Stimulated activated CD8-positive, alpha-beta memory T cell treated with anti-CD3 and anti-CD28 coated beads, Interleukin-7, amount 100 ng/mL, for 4 hours (primary cell): ENCODE results near the gene COL23A1.
A peak's percentile ranks its signal among the peaks of the same experiment; 100 is the strongest.

Experiments used
- DNase-seq, 2 donors: peaks; one replicate each; pipeline ENCODE4 v3.0.0-alpha.2; 2020; ENCODE audit warnings: low read depth in 2 of 2

Gene COL23A1

GRCh38 chr5:178590141-178590923 is at the start of gene COL23A1:
COL23A1 (minus strand) TSS chr5:178590393.
- DNase-seq, result peak in 1 of 2 donors; percentile 47

GRCh38 chr5:178637356-178638074 is 47.3 kb upstream of the COL23A1 start:
- DNase-seq, result no peak

GRCh38 chr5:178632285-178632684 is 42.1 kb upstream of the COL23A1 start:
- DNase-seq, result no peak

- no peak for DNase-seq
Measured at GRCh38 chr5:178630951-178631350, 40.8 kb upstream of the COL23A1 start.

GRCh38 chr5:178630475-178630930 is 40.3 kb upstream of the COL23A1 start:
- DNase-seq, result no peak

GRCh38 chr5:178627259-178627598 is 37.0 kb upstream of the COL23A1 start:
- no peak for DNase-seq

GRCh38 chr5:178626484-178627258 is 36.5 kb upstream of the COL23A1 start, which contains the start of gene CLK4:
CLK4 (minus strand) TSS chr5:178627050; CDS start chr5:178623416, 3,634 bp downstream.
- peak; percentile 92 to 94 for DNase-seq

- DNase-seq, result no peak
Measured at GRCh38 chr5:178625679-178626483, 35.7 kb upstream of the COL23A1 start.

GRCh38 chr5:178624631-178625546 is 34.7 kb upstream of the COL23A1 start:
- DNase-seq, result no peak

- DNase-seq, result no peak
Measured at GRCh38 chr5:178622679-178623247, 32.6 kb upstream of the COL23A1 start.

GRCh38 chr5:178619390-178619789 is 29.2 kb upstream of the COL23A1 start:
- DNase-seq, result no peak

GRCh38 chr5:178612299-178612698 is 22.1 kb upstream of the COL23A1 start:
- DNase-seq, result no peak

- no peak for DNase-seq
Measured at GRCh38 chr5:178606269-178606668, 16.1 kb upstream of the COL23A1 start.

- no peak for DNase-seq
Measured at GRCh38 chr5:178605788-178606187, 15.6 kb upstream of the COL23A1 start.

- no peak for DNase-seq
Measured at GRCh38 chr5:178602752-178603151, 12.6 kb upstream of the COL23A1 start.

GRCh38 chr5:178595750-178596149 is 5.6 kb upstream of the COL23A1 start:
- no peak for DNase-seq

GRCh38 chr5:178595150-178595549 is 5.0 kb upstream of the COL23A1 start:
- DNase-seq, result no peak

GRCh38 chr5:178590924-178591423 is 781 bp upstream of the COL23A1 start:
- DNase-seq, result no peak
